HepG2 (cell line): ENCODE results near the gene CFAP99. TPM values are rescaled to one million over a fixed set of nuclear protein-coding genes. Genes with fewer than 3 reads are reported as not detected.
A peak's percentile ranks its signal among the peaks of the same experiment; 100 is the strongest.

ENCODE experiments used
- BORCS8-MEF2B ChIP-seq: sonication (generic); formaldehyde crosslinking; IDR thresholded peaks from 2 replicates; pipeline ENCODE4 v1.8.0; 2022; ENCODE audit warnings: mild to moderate bottlenecking, missing genetic modification reagents
- DMTF1 ChIP-seq: sonication (generic); formaldehyde crosslinking; IDR thresholded peaks from 2 replicates; pipeline ENCODE4 v1.4.0; 2020; ENCODE audit warnings: mild to moderate bottlenecking, missing genetic modification reagents
- ERF ChIP-seq: IDR thresholded peaks from 2 replicates; pipeline ENCODE4 v1.6.1; 2018; ENCODE audit warnings: missing biosample characterization, missing genetic modification reagents
- FOXK1 ChIP-seq: sonication (generic); formaldehyde crosslinking; IDR thresholded peaks from 2 replicates; pipeline ENCODE4 v1.4.0; 2020; ENCODE audit warnings: low read depth, missing genetic modification reagents, borderline replicate concordance
- GFI1 ChIP-seq: sonication (generic); formaldehyde crosslinking; IDR thresholded peaks from 2 replicates; pipeline ENCODE4 v1.5.0; 2020; ENCODE audit warnings: missing genetic modification reagents, mild to moderate bottlenecking, borderline replicate concordance
- HNRNPLL ChIP-seq: fragments of 200-400 bp; formaldehyde crosslinking; IDR thresholded peaks from 2 replicates; pipeline ENCODE4 v1.6.1; 2017; ENCODE audit warnings: mild to moderate bottlenecking, low read depth, low read length; ENCODE audit not compliant: poor library complexity, severe bottlenecking
- HOXA3 ChIP-seq: sonication (generic); formaldehyde crosslinking; IDR thresholded peaks from 2 replicates; pipeline ENCODE4 v1.5.0; 2020; ENCODE audit warnings: missing genetic modification reagents
- KDM5B ChIP-seq: sonication (generic); formaldehyde crosslinking; IDR thresholded peaks from 2 replicates; pipeline ENCODE4 v1.4.0; 2020; ENCODE audit warnings: missing genetic modification reagents, mild to moderate bottlenecking, borderline replicate concordance
- MIER3 ChIP-seq: IDR thresholded peaks from 2 replicates; pipeline ENCODE4 v1.6.1; 2016; ENCODE audit warnings: missing compliant biosample characterization, borderline replicate concordance
- NFIB ChIP-seq: sonication (generic); formaldehyde crosslinking; IDR thresholded peaks from 2 replicates; pipeline ENCODE4 v1.9.0; 2021; ENCODE audit warnings: missing genetic modification reagents, mild to moderate bottlenecking, borderline replicate concordance
- NFYB ChIP-seq: sonication (generic); formaldehyde crosslinking; IDR thresholded peaks from 2 replicates; pipeline ENCODE4 v1.4.0; 2020; ENCODE audit warnings: missing genetic modification reagents
- PCBP2 ChIP-seq: fragments of 200-400 bp; formaldehyde crosslinking; optimal IDR thresholded peaks from 2 replicates; pipeline ENCODE3; 2018; ENCODE audit warnings: low read length, low read depth; ENCODE audit not compliant: poor library complexity, severe bottlenecking
- PHF20 ChIP-seq: sonication (generic); formaldehyde crosslinking; IDR thresholded peaks from 2 replicates; pipeline ENCODE4 v1.5.0; 2020; ENCODE audit warnings: mild to moderate bottlenecking, missing genetic modification reagents
- PLRG1 ChIP-seq: fragments of 450-650 bp; conservative IDR thresholded peaks from 2 replicates; pipeline ENCODE4 v1.6.1; 2016
- TCF7 ChIP-seq: sonication (generic); IDR thresholded peaks from 2 replicates; pipeline ENCODE4 v1.6.1; 2016; ENCODE audit warnings: antibody characterized with exemption, low read depth
- ZBTB1 ChIP-seq: sonication (generic); formaldehyde crosslinking; IDR thresholded peaks from 2 replicates; pipeline ENCODE4 v1.4.0; 2020; ENCODE audit warnings: missing genetic modification reagents, borderline replicate concordance
- ZFP90 ChIP-seq: sonication (generic); formaldehyde crosslinking; IDR thresholded peaks from 2 replicates; pipeline ENCODE4 v1.8.0; 2022; ENCODE audit warnings: missing genetic modification reagents, mild to moderate bottlenecking, inconsistent platforms, borderline replicate concordance
- ZKSCAN1 ChIP-seq: fragments of 150-350 bp; IDR thresholded peaks from 2 replicates; pipeline ENCODE4 v1.6.1; 2014; ENCODE audit warnings: low read length
- ZNF263 ChIP-seq: sonication (generic); formaldehyde crosslinking; IDR thresholded peaks from 2 replicates; pipeline ENCODE4 v1.4.0; 2020; ENCODE audit warnings: missing genetic modification reagents
- ZNF296 ChIP-seq: sonication (generic); formaldehyde crosslinking; conservative IDR thresholded peaks from 2 replicates; pipeline ENCODE4 v1.5.0; 2020; ENCODE audit warnings: mild to moderate bottlenecking, missing genetic modification reagents
- ZNF772 ChIP-seq: sonication (generic); formaldehyde crosslinking; IDR thresholded peaks from 2 replicates; pipeline ENCODE4 v1.5.0; 2020; ENCODE audit warnings: mild to moderate bottlenecking, missing genetic modification reagents
- polyA plus RNA-seq, 8 experiments: library from polyadenylated mRNA; depleted of rRNA in 3 of 8; stranded (reverse) in 7 of 8; unstranded in 1 of 8; fragments of >200 nt; fragmentation: Illumina TruSeq in 4 of 8; extraction: Trizol in 4 of 8; gene quantifications; 2 replicates each; pipeline versions ENCODE4 v1.2.1 to v1.2.3, GENCODE V29; 2011 to 2016; ENCODE audit warnings: low read depth in 4 of 8, missing spikeins in 1 of 8, mixed read lengths in 1 of 8; ENCODE audit not compliant: insufficient read depth in 1 of 8
- total RNA-seq, 5 experiments: library from RNA; depleted of rRNA; stranded (reverse); fragments of >200 nt; fragmentation: Illumina TruSeq; extraction: Trizol; gene quantifications; 2 replicates each; pipeline ENCODE4 v1.2.3, GENCODE V29; 2016; ENCODE audit warnings: low read depth in 1 of 5
- TF ChIP-seq, protein P1 (sequence below), 2 experiments: fragments of 450-650 bp in 1 of 2; sonication (generic) in 1 of 2; formaldehyde crosslinking; IDR thresholded peaks; 2 replicates each; pipeline versions ENCODE4 v1.5.0 to v1.8.0; 2020 to 2022; ENCODE audit warnings: mild to moderate bottlenecking in 1 of 2, missing genetic modification reagents in 1 of 2
- TF ChIP-seq, protein P2 (sequence below): sonication (generic); formaldehyde crosslinking; IDR thresholded peaks from 2 replicates; pipeline ENCODE4 v1.4.0; 2020; ENCODE audit warnings: missing genetic modification reagents
- TF ChIP-seq, protein P3 (sequence below): sonication (generic); formaldehyde crosslinking; conservative IDR thresholded peaks from 2 replicates; pipeline ENCODE4 v1.4.0; 2020; ENCODE audit warnings: missing genetic modification reagents

CFAP99 gene
- total and polyA plus RNA-seq, 2 of the 13 experiments (the other 11 are each of a cell fraction or from before 2014, with no cell fraction given): not detected

GRCh38 chr4:2441393-2442174 is 22.8 kb downstream of the CFAP99 start (continued):
- no peak for TF ChIP-seq NFIB (CRISPR knock-in tag)
- no peak for TF ChIP-seq NFYB
- peak; percentile 71; the same call in 1 of the 2 replicates for TF ChIP-seq KDM5B (CRISPR knock-in tag)
- TF ChIP-seq, protein P1, sequence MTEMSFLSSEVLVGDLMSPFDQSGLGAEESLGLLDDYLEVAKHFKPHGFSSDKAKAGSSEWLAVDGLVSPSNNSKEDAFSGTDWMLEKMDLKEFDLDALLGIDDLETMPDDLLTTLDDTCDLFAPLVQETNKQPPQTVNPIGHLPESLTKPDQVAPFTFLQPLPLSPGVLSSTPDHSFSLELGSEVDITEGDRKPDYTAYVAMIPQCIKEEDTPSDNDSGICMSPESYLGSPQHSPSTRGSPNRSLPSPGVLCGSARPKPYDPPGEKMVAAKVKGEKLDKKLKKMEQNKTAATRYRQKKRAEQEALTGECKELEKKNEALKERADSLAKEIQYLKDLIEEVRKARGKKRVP (CRISPR knock-in tag; IDR thresholded peaks at IDR 0.05): no peak
- peak; percentile 83; the same call in 1 of the 2 replicates for TF ChIP-seq MIER3 (CRISPR knock-in tag)
- TF ChIP-seq, protein P2, sequence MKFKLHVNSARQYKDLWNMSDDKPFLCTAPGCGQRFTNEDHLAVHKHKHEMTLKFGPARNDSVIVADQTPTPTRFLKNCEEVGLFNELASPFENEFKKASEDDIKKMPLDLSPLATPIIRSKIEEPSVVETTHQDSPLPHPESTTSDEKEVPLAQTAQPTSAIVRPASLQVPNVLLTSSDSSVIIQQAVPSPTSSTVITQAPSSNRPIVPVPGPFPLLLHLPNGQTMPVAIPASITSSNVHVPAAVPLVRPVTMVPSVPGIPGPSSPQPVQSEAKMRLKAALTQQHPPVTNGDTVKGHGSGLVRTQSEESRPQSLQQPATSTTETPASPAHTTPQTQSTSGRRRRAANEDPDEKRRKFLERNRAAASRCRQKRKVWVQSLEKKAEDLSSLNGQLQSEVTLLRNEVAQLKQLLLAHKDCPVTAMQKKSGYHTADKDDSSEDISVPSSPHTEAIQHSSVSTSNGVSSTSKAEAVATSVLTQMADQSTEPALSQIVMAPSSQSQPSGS (CRISPR knock-in tag): 0 out of 2 replicates have a peak, but pooled peaks have one; percentile 31
- peak; percentile 20; the same call in 1 of the 2 replicates for TF ChIP-seq BORCS8-MEF2B (CRISPR knock-in tag)
- no peak for TF ChIP-seq PLRG1
- no peak for TF ChIP-seq ZBTB1 (CRISPR knock-in tag)
- TF ChIP-seq, protein P3, sequence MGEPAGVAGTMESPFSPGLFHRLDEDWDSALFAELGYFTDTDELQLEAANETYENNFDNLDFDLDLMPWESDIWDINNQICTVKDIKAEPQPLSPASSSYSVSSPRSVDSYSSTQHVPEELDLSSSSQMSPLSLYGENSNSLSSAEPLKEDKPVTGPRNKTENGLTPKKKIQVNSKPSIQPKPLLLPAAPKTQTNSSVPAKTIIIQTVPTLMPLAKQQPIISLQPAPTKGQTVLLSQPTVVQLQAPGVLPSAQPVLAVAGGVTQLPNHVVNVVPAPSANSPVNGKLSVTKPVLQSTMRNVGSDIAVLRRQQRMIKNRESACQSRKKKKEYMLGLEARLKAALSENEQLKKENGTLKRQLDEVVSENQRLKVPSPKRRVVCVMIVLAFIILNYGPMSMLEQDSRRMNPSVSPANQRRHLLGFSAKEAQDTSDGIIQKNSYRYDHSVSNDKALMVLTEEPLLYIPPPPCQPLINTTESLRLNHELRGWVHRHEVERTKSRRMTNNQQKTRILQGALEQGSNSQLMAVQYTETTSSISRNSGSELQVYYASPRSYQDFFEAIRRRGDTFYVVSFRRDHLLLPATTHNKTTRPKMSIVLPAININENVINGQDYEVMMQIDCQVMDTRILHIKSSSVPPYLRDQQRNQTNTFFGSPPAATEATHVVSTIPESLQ (CRISPR knock-in tag): no peak
- no peak for TF ChIP-seq PCBP2
- no peak for TF ChIP-seq ZNF296 (CRISPR knock-in tag)
- TF ChIP-seq DMTF1 (CRISPR knock-in tag): no peak
- peak; percentile 57; the same call in 1 of the 2 replicates for TF ChIP-seq HOXA3 (CRISPR knock-in tag)
- TF ChIP-seq ZFP90 (CRISPR knock-in tag): peak; percentile 72
- peak; percentile 69 for TF ChIP-seq ZNF263 (CRISPR knock-in tag)
- peak; percentile 54; the same call in 1 of the 2 replicates for TF ChIP-seq ZNF772
- TF ChIP-seq PHF20 (CRISPR knock-in tag): no peak
- peak; percentile 82 for TF ChIP-seq ERF (CRISPR knock-in tag)
- peak; percentile 31 for TF ChIP-seq HNRNPLL
- no peak for TF ChIP-seq ZKSCAN1
- no peak for TF ChIP-seq GFI1
- TF ChIP-seq FOXK1 (CRISPR knock-in tag): no peak
- no peak for TF ChIP-seq TCF7
